HG03520 (cell line): Measurements from ENCODE around the gene SPOCK1.

Source experiments
- ATAC-seq: cut with Tn5 transposase; IDR thresholded peaks from one replicate; pipeline ENCODE4 v1.9.1; 2021; ENCODE audit warnings: mild to moderate bottlenecking, moderate library complexity; ENCODE audit not compliant: unreplicated experiment

The SPOCK1 gene

GRCh38 chr5:137129886-137130680 lies 369.0 kb downstream of the SPOCK1 start:
- no peak for ATAC-seq

GRCh38 chr5:137128012-137128411 lies 371.1 kb downstream of the SPOCK1 start:
- ATAC-seq = no peak

- ATAC-seq = no peak
These were observed 372.3 kb downstream of the SPOCK1 start for GRCh38 chr5:137126829-137127228.

- no peak for ATAC-seq
These were observed 376.6 kb downstream of the SPOCK1 start for GRCh38 chr5:137122558-137122957.

- ATAC-seq = no peak
These were observed 377.1 kb downstream of the SPOCK1 start for GRCh38 chr5:137122075-137122474.

GRCh38 chr5:137119321-137119720 lies 379.8 kb downstream of the SPOCK1 start:
- ATAC-seq = no peak

- no peak for ATAC-seq
These were observed 380.5 kb downstream of the SPOCK1 start for GRCh38 chr5:137118629-137119028.

GRCh38 chr5:137115152-137115551 lies 384.0 kb downstream of the SPOCK1 start:
- ATAC-seq = no peak

- no peak for ATAC-seq
These were observed 384.6 kb downstream of the SPOCK1 start for GRCh38 chr5:137114529-137114928.

GRCh38 chr5:137113939-137114338 lies 385.2 kb downstream of the SPOCK1 start:
- no peak for ATAC-seq

GRCh38 chr5:137113161-137113560 lies 386.0 kb downstream of the SPOCK1 start:
- no peak for ATAC-seq

- ATAC-seq = no peak
These were observed 393.6 kb downstream of the SPOCK1 start for GRCh38 chr5:137105351-137106035.

GRCh38 chr5:137101544-137101943 lies 397.6 kb downstream of the SPOCK1 start:
- ATAC-seq = no peak

- no peak for ATAC-seq
These were observed 399.5 kb downstream of the SPOCK1 start for GRCh38 chr5:137099651-137100050.

GRCh38 chr5:137098663-137099062 lies 400.5 kb downstream of the SPOCK1 start:
- ATAC-seq = no peak

GRCh38 chr5:137098238-137098637 lies 400.9 kb downstream of the SPOCK1 start:
- ATAC-seq = no peak

- no peak for ATAC-seq
These were observed 401.9 kb downstream of the SPOCK1 start for GRCh38 chr5:137097203-137097602.

- ATAC-seq = no peak
These were observed 402.7 kb downstream of the SPOCK1 start for GRCh38 chr5:137096149-137097103.

- ATAC-seq = no peak
These were observed 403.5 kb downstream of the SPOCK1 start for GRCh38 chr5:137095597-137095996.

- no peak for ATAC-seq
These were observed 406.3 kb downstream of the SPOCK1 start for GRCh38 chr5:137092831-137093230.

GRCh38 chr5:137091472-137091871 lies 407.7 kb downstream of the SPOCK1 start:
- ATAC-seq = no peak
